Measurements from ENCODE around the gene PRKCD.

The PRKCD gene

DNA sequence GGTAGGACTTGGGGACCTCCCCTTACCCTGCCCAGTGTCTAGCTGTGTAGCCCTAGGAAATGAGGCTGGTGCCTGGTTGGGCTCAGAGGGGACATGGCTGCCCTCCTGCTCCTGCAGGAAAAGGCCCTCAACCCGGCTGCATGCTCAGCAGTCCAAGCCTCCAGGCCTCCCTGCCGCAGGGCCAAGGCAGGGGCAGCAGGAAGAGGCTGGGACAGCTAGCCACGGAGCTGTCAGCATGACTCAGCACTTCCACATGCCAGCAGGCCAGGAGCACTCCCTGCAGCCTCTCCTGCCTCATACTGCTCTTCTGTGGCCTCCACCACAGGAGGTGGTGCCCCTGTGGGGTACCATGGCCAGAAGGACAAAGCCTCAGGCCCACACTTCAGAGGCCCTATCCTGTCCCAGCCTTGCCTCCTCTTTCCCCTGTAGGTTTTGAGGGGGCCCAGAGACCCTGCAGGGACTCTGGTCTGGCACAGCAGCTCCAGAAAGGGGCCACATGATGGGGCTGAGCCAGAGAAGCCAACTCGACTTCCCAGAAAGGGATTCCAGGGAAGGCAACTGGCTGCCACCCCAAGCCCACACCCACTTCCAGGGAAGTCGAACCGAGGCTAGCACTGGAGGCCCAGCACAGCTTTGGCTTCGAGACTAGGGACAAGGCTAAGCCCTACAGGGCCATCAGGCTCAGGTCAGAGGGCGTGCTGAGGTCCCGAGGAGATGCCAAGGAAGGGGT lies 75.3 kb downstream of the PRKCD start:
- DNase-seq = no peak

DNA sequence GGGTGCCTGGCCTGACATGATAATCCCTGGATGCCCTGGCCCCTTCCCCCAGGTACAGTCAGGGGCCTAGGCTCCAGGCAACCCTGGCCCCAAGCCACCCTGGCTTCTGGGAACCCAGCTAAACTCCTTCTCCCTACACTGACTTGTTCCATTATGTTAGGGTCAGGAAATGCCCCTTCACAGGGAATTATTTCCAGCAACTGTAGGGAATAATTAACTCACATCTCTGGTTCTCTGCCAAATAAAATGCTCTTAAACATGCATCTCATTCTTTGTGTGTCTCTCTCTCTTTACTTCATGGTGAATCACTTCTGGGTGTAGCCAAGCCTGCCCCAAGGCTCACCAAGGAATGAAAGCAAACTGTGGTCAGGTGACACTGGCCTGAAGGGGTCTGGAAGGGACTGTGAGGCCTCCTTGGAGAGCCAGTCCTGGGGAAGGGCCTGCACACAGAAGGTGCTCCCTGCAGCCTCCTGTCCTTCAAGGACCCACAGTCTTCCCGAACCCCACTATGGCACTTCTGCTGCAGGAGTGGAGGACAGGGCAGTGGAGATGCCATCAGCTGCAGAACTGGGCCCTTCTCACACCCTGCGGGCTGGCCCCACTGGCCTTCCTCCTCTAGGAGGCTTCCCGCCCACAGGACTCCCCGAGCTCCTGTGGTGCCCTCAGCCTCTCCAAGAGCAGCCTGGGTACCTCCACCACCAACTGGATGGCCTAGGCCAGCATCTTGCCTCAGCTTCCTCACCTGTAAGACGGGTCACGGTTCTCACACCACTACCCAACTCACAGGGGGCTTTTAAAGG lies 77.2 kb downstream of the PRKCD start:
- no peak for DNase-seq

DNA sequence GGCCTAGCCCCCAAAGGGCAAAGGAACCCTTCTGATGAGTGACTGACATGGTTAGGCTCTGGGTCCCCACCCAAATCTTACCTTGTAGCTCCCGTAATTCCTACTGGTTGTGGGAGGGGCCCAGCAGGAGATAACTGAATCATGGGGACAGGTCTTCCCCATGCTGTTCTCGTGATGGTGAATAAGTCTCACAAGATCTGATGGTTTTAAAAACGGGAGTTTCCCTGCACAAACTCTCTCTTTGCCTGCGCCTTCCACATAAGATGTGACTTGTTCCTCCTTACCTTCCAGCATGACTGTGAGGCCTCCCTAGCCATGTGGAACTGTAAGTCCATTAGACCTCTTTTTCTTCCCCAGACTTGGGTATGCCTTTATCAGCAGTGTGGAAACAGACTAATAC lies 77.9 kb downstream of the PRKCD start:
- no peak for DNase-seq

DNA sequence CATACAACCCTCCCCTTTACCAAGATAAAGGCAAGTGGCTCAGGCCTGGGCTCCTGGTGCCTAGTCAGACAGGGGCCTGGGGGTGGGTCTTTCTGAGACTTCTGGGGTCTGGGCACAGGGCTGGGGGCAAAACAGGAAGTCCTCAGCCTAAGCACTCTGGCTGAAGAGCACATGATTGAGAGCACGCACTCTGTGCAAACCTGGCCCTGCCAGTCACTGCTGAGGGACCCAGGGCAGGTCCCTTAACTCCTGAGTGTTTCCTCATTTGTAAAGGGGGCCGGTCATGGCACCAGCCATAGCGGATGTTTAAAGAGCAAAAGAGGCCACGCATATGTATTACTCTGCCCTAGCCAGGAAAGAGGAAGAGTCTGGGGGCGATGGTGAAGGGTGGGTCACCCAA lies 78.8 kb downstream of the PRKCD start:
- no peak for DNase-seq

DNA sequence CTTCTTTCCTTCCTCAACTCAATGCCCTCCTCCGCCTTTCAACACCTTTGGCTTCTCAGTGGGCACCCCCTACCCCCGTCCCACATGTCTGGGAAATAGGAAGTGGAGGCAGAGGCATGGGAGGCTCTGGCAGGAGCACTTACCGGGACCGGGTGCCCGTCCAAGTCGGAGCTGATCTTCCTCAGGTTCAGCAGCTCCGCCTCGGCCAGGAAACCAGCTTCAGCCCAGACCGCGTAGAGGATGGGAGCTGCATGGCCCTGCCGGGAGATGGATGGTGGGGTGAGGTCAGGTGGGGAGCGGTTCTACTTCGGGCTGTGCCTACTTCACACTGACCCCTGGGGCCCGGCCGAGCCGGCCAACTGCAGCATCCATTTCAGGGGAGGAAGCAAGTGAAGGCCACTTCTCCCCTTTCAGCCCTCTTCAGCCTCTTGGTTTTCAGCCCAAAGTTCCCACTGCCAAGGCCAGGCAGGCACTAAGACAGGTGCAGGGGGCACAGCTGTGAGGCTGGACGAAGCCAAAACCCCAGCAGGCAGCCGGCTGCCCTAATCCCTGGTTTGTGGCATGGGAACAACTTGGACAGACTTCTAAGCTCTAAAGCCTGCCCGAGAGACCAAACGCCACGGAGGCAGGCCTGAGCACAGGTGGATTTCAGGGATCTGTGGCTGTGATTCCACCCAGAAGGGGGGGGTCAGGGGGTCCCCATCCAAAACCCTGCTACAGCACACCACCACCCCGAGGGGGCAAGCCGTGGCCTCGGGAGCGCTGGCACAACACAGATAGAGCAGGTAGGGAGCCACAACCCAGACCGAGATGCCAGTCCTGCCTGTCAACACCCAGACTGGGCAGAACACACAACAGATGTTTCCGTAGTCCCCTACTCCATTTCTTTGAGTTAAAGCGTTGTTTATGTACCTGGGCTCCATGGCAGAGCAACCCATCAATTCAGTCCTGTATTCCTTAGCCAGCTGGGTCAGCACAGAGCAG lies 80.3 kb downstream of the PRKCD start:
- no peak for DNase-seq

DNA sequence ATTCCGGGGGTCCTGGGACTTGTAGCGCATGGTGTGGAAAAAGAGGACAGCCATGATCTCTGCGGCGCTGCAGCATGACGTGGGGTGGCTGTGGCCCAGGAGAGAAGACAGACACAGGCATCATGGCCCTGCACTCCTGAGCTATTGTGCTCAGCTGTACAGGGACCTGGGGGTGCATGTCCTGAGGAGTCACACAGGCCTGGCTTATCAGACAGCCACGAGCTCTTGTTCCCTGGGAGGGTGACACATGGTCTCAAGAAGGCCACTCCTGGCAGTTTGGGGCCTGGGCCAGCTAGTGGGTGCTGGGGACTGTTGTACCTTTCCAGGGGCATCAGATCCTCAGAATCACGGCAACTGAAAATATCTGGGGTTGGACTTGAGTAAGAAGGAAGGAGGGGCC lies 81.1 kb downstream of the PRKCD start:
- no peak for DNase-seq
